SH-SY5Y (cell line): ENCODE data around the gene ZER1.
A peak's percentile ranks its signal among the peaks of the same experiment; 100 is the strongest.

Experiments
- GATA2 ChIP-seq: IDR thresholded peaks from 2 replicates; pipeline ENCODE4 v1.6.1; 2011; ENCODE audit warnings: mild to moderate bottlenecking, low read depth, low read length
- GATA3 ChIP-seq: IDR thresholded peaks from 2 replicates; pipeline ENCODE4 v1.6.1; 2011; ENCODE audit warnings: low read depth, mild to moderate bottlenecking, low read length, moderate library complexity

Gene ZER1

DNA sequence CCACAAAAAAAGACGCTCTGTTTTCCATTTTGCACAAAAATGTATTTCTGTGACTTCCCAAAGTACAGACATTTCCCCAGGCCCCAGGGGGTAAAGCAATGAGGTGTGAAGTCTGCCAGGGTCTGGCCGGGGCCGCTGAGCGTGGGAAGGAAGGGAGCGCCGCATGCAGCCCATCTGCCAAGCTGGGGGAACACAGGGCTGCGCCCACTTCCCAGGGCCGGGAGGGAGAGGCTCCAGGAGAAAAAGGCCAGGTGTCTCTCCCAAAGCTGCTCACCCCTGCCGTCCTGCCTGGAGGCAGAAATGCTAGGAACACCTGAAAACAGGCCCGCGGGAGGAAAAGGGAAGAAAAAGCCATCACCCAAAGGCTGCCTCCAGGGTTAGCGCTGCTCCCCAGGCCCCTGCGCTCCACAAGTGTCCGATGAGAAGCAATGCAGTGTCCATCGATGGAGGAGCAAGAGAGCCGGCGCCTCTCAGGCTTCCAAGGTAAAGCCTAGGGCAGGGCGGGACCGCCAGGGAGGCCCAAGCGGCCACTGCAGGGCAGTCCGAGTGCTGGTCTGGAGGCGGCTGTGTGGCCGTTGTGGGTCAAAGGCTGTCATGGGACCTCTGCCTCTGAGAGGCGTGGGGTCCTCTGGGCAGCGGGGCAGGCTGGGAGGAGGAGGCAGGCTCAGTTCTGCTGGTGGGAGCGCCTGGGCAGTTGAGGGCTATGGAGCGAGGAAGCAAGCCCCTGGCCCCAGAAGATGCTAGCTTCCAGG, 41.8 kb downstream of the ZER1 start:
- TF ChIP-seq GATA2 (no peak), GATA3 (no peak)

DNA sequence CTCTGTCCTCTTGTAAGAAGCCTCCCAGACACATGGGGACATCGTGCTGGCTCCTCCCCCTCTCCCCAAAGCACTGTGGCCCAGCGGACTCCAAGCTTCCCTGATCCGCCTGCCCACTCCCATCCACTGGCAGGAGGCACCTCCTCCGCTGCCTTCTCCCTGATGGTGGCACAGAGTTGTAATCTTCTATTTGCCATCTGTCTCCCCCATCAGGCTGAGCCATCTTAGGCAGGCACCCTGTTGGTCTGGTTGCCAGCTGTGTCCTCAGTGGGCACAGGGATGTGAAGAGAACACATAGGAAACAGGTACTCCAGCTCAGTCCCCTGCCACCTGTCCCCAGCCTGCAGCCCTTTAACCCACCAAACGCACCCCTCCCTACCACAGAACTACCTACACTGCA, 42.4 kb downstream of the ZER1 start:
- peak; percentile 76 for TF ChIP-seq GATA2
- TF ChIP-seq GATA3, result no peak

GRCh38 chr9:128728298-128728697, 43.4 kb downstream of the ZER1 start:
- TF ChIP-seq GATA2 (no peak), GATA3 (no peak)

GRCh38 chr9:128727640-128728248, 44.0 kb downstream of the ZER1 start:
- TF ChIP-seq GATA3 (no peak), GATA2 (no peak)

GRCh38 chr9:128724744-128725211, 46.9 kb downstream of the ZER1 start:
- TF ChIP-seq GATA2, result no peak
- no peak for TF ChIP-seq GATA3

- no peak for TF ChIP-seq GATA2
- TF ChIP-seq GATA3, result no peak
Observed at GRCh38 chr9:128723866-128724743, 47.6 kb downstream of the ZER1 start, which contains the start of gene ZDHHC12. Gene ZDHHC12 (minus strand): TSS chr9:128724127. CDS start chr9:128724093, 34 bp downstream.

DNA sequence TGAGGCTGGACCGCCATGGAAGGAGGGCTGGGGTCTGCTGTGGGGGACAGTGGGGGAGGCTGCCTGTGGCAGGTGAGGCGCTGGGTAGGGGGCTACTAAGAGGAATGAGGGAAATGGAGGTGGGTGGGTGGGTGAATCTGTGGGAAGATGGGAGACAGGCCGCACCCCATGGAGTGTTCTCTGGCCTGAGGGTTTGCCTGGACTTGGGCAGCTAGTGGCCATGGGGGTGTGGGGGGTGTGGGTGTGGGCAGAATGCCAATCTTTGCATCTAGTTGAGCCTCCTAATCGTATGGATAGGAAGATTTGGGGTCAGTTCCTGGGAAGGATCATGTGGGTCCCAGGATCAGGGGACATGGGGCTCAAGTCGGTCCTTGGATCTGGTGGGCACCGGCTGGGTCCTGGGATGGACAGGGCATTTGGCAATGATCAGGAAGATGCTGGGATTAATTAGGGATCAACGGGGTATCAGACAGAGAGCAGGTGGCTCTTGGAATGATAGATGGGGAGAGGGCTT, 48.3 kb downstream of the ZER1 start:
- TF ChIP-seq GATA3 (no peak), GATA2 (no peak)

DNA sequence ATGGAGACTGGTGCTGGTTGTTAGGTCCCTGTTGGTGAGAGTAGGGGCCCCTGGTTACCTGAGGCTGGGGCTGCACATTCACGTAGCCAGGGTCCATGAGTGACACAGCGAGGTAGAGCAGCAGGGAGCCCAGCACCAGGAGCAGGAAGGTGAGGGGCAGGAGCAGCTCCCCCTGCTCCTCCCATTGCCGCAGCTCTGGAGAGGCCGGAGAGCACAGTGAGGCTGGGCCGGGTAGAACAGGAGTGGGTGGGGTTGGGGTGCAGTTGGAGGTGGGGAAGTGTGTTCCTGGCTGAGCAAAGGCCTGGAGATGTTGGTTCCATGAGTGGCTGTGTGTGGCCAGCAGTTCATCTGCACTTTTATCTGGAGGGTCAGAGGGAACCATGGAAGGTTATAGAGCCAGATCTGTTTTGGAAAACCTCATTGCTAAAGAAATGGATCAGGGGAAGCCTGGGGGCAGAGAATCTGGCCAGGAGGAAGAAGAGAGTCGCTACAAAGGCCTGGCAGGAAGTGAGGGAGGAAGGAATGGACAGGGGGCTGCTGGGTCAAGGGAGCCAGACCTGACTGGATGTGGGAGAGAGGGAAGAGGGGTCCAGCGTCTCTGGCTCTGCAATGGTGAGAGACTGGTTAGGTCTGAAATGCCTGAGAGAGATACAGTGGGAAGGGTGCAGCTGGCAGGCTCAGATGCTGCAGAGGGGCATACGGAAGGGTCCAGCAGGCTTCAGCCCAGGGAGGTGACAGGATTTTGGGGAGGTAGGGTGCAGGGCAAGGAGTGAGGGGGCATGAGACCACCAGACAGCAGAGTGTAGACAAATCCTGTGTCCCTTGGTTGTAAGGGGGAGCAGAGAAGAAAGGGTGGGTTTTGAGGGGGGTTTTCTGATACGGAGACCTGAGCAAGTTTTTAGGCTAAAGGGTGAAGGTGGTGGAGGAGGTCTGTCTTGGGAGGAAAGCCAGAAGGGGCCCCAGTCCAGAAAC, 49.1 kb downstream of the ZER1 start:
- no peak for TF ChIP-seq GATA3

DNA sequence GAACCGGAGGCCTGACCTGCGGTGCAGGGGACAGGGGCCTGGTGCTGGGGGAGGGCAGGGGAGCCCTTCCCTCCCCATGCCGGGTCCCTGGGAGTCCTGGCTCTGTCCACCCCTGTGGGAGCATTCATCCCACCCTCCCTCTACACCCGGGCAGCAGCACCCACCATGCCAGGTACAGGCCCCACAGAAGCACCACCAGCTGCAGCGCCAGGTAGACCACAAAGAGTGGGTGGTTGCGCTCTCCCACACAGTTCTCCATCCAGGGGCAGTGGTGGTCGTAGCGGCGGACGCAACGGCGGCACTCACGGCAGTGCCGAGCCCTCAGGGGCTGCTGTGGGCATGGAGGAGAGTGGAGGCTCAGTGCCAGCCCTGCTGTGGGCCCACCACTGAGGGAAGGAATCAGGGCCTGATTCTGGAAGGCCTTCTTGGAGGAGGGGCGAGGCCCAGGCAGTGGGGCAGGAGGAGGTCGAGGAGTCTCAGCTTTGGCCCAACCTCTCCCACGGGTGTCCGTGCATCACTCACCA, 50.2 kb downstream of the ZER1 start:
- no peak for TF ChIP-seq GATA2
- TF ChIP-seq GATA3, result no peak

DNA sequence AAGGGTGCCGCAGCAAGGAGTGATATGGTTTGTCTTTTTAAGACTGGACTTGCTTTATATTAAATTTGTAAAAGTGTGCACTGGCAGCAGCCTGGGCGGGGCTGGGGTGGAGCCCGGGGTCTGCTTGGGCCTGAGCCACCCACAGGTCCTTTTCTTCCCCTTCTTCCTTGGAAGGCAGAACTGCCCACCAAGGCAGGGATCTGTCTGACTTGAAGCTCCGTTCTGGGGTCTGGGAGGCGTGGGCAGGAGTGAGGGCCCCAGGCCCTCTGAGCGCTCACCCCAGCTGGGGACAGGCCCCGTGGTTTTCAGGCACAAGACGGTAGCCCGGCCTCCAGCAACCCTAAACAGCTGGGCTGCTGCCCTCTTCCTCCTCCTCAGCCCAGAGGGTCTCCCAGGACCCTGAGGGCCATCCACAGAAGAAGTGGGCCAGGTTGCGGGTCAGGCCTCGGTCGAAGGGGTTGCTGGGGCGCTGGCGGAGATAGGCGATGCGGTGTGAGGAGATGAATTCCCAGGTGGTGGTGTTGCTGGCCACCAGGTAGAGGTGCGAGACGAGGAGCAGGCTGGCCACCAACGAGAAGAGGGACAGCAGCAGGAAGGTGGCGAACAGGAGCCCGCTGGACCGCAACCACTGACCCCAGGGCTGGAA, 50.8 kb downstream of the ZER1 start:
- TF ChIP-seq GATA2, result no peak
- no peak for TF ChIP-seq GATA3

GRCh38 chr9:128719919-128720605, 51.7 kb downstream of the ZER1 start:
- TF ChIP-seq GATA2 (no peak), GATA3 (no peak)

- no peak for TF ChIP-seq GATA2
- TF ChIP-seq GATA3, result no peak
Observed at GRCh38 chr9:128718475-128718874, 53.3 kb downstream of the ZER1 start.

GRCh38 chr9:128718047-128718446, 53.7 kb downstream of the ZER1 start:
- TF ChIP-seq GATA2 (no peak), GATA3 (no peak)
